Endodermal cell (in vitro differentiated cells): ENCODE results near the gene OGA. TPM values are rescaled to one million over a fixed set of nuclear protein-coding genes. Genes with fewer than 3 reads are reported as not detected.

Experiments used
- DNase-seq: peaks from one replicate; pipeline ENCODE4 v3.0.0-alpha.2; 2017
- H3K27ac ChIP-seq: 2 replicates; pipeline ENCODE4 v1.5.1; 2013; ENCODE audit warnings: mild to moderate bottlenecking, low read depth, low read length, moderate library complexity
- H3K27me3 ChIP-seq: 2 replicates; pipeline ENCODE4 v1.6.1; 2013; ENCODE audit warnings: mild to moderate bottlenecking, low read length, moderate library complexity; ENCODE audit not compliant: insufficient read depth, control insufficient read depth, poor library complexity, severe bottlenecking
- H3K36me3 ChIP-seq: 2 replicates; pipeline ENCODE4 v1.7.0; 2013; ENCODE audit warnings: mild to moderate bottlenecking, low read length, moderate library complexity; ENCODE audit not compliant: control insufficient read depth, insufficient read depth
- H3K4me1 ChIP-seq: one replicate; pipeline ENCODE4 v1.7.0; 2013; ENCODE audit warnings: low read length; ENCODE audit not compliant: control insufficient read depth, insufficient read depth
- H3K4me3 ChIP-seq: 2 replicates; pipeline ENCODE4 v1.5.1; 2013; ENCODE audit warnings: mild to moderate bottlenecking, low read length, moderate library complexity
- H3K9ac ChIP-seq: 2 replicates; pipeline ENCODE4 v1.6.1; 2013; ENCODE audit warnings: mild to moderate bottlenecking, low read length, moderate library complexity; ENCODE audit not compliant: poor library complexity, severe bottlenecking; ENCODE audit errors: extremely low read depth
- H3K9me3 ChIP-seq: 2 replicates; pipeline ENCODE4 v1.6.1; 2013; ENCODE audit warnings: mild to moderate bottlenecking, low read length, moderate library complexity; ENCODE audit not compliant: control insufficient read depth
- H3K27ac Mint-ChIP-seq: 2 replicates; pipeline ENCODE4 v1.8.0; 2020; ENCODE audit warnings: mixed read lengths
- H3K27me3 Mint-ChIP-seq: 2 replicates; pipeline ENCODE4 v1.8.0; 2021; ENCODE audit warnings: mild to moderate bottlenecking, mixed read lengths; ENCODE audit not compliant: insufficient read depth
- H3K36me3 Mint-ChIP-seq: 2 replicates; pipeline ENCODE4 v1.8.0; 2020; ENCODE audit warnings: low read depth, mixed read lengths
- H3K4me1 Mint-ChIP-seq: 2 replicates; pipeline ENCODE4 v1.8.0; 2020; ENCODE audit warnings: mixed read lengths
- H3K4me3 Mint-ChIP-seq: 2 replicates; pipeline ENCODE4 v1.8.0; 2020; ENCODE audit warnings: mild to moderate bottlenecking, moderate library complexity, mixed read lengths
- H3K9me3 Mint-ChIP-seq: 2 replicates; pipeline ENCODE4 v1.8.0; 2020; ENCODE audit warnings: mild to moderate bottlenecking, mixed read lengths
- WGBS, 2 experiments: methylation state at CpG; one replicate each; pipeline versions ENCODE4 v1.1.5 to v1.1.7; 2013; ENCODE audit warnings: missing lambda C conversion rate in 2 of 2, mixed read lengths in 1 of 2; ENCODE audit not compliant: insufficient coverage in 1 of 2, insufficient read length in 1 of 2; 5-methylcytosine and 5-hydroxymethylcytosine counted together
- total RNA-seq, 2 donors: library from RNA; stranded (reverse); fragmentation: NEBNext Ultra II Directional in 1 of 2; extraction: Animal tissue kit (Norgen Biotek cat#: 25700) in 1 of 2; gene quantifications; 2 replicates in 1 of 2; 3 replicates in 1 of 2; pipeline ENCODE4 v1.2.1, GENCODE V29; 2021
- TF ChIP-seq, protein P1 (sequence below): fragments of 200-600 bp; sonication (generic); conservative IDR thresholded peaks from 2 replicates; pipeline ENCODE4 v1.5.0; 2021; ENCODE audit warnings: antibody characterized with exemption, mild to moderate bottlenecking

The OGA gene
- total RNA-seq, 2 donors from 2014 or later, result 138 to 149 TPM

DNA sequence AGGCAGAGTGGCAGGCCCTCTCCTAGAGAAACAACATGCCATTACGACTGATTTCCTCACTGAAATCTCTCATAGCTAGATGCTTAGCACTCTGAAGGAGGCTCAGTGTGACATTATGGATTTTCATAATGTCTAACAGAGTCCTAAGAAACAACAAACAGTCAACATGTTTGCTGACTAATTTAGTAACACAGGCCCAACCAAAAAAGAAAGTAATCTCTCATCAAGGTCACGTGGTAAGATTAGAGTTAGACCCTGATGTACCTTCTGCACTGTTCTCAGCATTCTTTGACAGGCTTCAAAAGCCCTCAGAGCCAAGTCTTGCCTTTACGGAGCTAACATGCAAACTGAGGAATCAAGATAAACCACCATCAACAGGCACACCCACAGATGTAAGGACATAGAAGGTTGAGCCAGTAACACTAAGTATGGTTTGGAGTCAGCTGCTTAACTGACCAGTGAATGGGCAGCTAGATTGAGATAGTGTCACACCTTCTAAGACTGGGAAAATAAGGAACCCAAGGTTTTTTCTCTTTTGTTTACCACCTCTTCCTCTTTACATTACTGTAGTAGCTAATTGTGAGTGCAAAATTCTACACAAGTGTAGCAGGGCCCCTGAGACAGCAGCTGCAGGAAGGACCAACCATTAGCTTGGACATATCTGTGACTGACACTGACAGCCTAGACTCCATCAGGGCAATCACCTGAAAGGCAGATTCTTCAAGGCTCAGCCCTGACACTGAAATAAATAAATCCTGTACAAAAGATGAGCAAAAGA, 40.7 kb upstream of the OGA start:
- no peaks in the 10 kb centered on the region for H3K36me3 ChIP-seq
- H3K27me3 ChIP-seq, result no peaks in the 10 kb centered on the region
- no peaks in the 10 kb centered on the region for H3K27me3 Mint-ChIP-seq
- DNase-seq, result no peak
- no peaks in the 10 kb centered on the region for H3K4me1 ChIP-seq
- H3K9me3 Mint-ChIP-seq, result peaks cover 18% of the 10 kb centered on the region
- no peak overlapping the region for H3K4me3 ChIP-seq
- 83 to 100% methylated on average over 1 to 3 of the region's 3 CpGs for WGBS, 2 experiments
- no peak overlapping the region for H3K27ac ChIP-seq
- TF ChIP-seq, protein P1, sequence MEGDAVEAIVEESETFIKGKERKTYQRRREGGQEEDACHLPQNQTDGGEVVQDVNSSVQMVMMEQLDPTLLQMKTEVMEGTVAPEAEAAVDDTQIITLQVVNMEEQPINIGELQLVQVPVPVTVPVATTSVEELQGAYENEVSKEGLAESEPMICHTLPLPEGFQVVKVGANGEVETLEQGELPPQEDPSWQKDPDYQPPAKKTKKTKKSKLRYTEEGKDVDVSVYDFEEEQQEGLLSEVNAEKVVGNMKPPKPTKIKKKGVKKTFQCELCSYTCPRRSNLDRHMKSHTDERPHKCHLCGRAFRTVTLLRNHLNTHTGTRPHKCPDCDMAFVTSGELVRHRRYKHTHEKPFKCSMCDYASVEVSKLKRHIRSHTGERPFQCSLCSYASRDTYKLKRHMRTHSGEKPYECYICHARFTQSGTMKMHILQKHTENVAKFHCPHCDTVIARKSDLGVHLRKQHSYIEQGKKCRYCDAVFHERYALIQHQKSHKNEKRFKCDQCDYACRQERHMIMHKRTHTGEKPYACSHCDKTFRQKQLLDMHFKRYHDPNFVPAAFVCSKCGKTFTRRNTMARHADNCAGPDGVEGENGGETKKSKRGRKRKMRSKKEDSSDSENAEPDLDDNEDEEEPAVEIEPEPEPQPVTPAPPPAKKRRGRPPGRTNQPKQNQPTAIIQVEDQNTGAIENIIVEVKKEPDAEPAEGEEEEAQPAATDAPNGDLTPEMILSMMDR, result no peak
- no peaks in the 10 kb centered on the region for H3K4me1 Mint-ChIP-seq
- peaks cover 19% of the 10 kb centered on the region for H3K36me3 Mint-ChIP-seq
- H3K4me3 Mint-ChIP-seq, result no peak overlapping the region
- no peak overlapping the region for H3K27ac Mint-ChIP-seq
- H3K9ac ChIP-seq, result no peak overlapping the region
- peaks cover 18% of the 10 kb centered on the region for H3K9me3 ChIP-seq

DNA sequence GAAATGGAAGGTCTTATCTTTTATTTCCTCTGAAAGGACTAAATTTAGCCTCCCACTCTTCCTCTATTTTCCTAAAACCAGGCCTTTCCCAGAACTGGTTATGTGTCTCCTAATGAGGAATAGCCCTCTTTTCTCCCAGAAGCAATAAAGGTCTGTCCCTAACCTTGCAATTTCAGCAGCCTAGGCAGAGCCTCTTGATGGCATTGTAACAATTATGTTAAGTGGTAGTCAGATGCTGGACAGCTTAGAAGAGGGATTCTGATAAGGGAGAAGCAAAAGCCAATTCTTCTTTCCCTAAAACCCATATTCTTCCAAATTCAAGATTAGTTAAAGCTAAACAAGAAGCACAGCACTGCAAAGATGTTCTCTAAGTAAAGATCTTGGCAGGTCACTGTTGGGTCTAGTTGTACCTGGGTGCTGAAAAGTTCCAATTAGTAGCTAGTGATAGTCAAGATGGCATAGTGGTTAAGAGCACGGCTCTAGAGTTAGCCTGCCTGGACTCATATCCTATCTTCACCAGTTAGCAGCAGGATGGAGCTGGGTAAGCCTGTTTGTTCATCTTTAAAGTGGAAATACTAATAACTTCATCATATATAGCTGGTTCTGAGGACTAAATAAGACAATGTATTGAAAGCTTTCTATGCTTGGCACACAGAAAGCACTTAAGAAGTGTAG, 39.7 kb upstream of the OGA start:
- peaks cover 18% of the 10 kb centered on the region for H3K9me3 Mint-ChIP-seq
- H3K27ac ChIP-seq, result no peak overlapping the region
- no peaks in the 10 kb centered on the region for H3K4me1 ChIP-seq
- H3K27ac Mint-ChIP-seq, result no peak overlapping the region
- TF ChIP-seq, protein P1, result no peak
- H3K27me3 Mint-ChIP-seq, result no peaks in the 10 kb centered on the region
- peaks cover 19% of the 10 kb centered on the region for H3K36me3 Mint-ChIP-seq
- H3K9me3 ChIP-seq, result peaks cover 18% of the 10 kb centered on the region
- no peak overlapping the region for H3K9ac ChIP-seq
- no peak overlapping the region for H3K4me3 Mint-ChIP-seq
- H3K4me3 ChIP-seq, result no peak overlapping the region
- no peaks in the 10 kb centered on the region for H3K4me1 Mint-ChIP-seq
- no peaks in the 10 kb centered on the region for H3K36me3 ChIP-seq
- WGBS, 2 experiments, result 43% methylated on average over 1 of the region's 1 CpG; no CpG with 5 or more reads in 1 of the 2 experiments
- no peaks in the 10 kb centered on the region for H3K27me3 ChIP-seq
- DNase-seq, result no peak

DNA sequence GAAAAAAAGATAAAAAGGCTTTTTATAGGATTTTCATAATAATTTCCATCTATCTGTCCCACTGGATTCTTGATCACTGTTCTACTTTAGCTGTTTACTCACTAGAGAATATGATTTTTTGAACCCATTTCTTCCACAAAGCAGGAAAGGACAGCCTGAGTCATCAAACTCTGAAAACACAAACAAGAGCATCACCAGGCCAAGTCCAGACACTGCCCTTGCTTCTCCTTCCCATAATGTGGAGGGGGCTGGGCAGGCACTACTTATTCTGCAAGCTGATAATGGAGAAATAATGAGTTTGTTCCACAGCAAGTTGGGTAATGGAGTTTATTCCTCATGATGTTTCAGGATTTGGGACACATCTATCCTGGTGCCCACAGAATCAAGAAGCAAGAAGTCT, 38.4 kb upstream of the OGA start:
- TF ChIP-seq, protein P1, result no peak
- Histone ChIP-seq H3K4me3 (no peak overlapping the region), H3K27ac (no peak overlapping the region), H3K4me1 (no peaks in the 10 kb centered on the region), H3K9me3 (peaks cover 13% of the 10 kb centered on the region), H3K27me3 (no peaks in the 10 kb centered on the region), H3K9ac (no peak overlapping the region), H3K36me3 (no peaks in the 10 kb centered on the region)
- no peak for DNase-seq
- Mint-ChIP-seq H3K4me3 (no peak overlapping the region), H3K36me3 (peaks cover 13% of the 10 kb centered on the region), H3K9me3 (peaks cover 13% of the 10 kb centered on the region), H3K4me1 (no peaks in the 10 kb centered on the region), H3K27ac (no peak overlapping the region), H3K27me3 (no peaks in the 10 kb centered on the region)
